Endothelial cell of umbilical vein (primary cell): ENCODE data around the gene TMEM154. TPM values are rescaled to one million over a fixed set of nuclear protein-coding genes. Genes with fewer than 3 reads are reported as not detected.

ENCODE experiments used
- BruUV-seq: library from RNA; stranded (reverse); fragments of 400-500 nt; replicated peaks from 2 replicates; lab custom pipeline; 2021; lab: Mats Ljungman, UMichigan
- CTCF ChIA-PET: fragments of 300-600, 350-600 bp; sonication (Branson Sonifier 250); formaldehyde crosslinking; loops from one replicate; lab custom pipeline; 2021; ENCODE audit warnings: antibody characterized with exemption, inconsistent platforms; lab: Charles Lee
- POLR2A ChIA-PET: fragments of 300-600, 350-600 bp; sonication (Branson Sonifier 250); formaldehyde crosslinking; loops from one replicate; lab custom pipeline; 2021; ENCODE audit warnings: antibody characterized with exemption, inconsistent platforms; lab: Charles Lee
- DNase-seq: peaks from one replicate; pipeline ENCODE4 v3.0.0-alpha.2; 2011; ENCODE audit warnings: low read depth, low spot score
- FAIRE-seq: peaks from 2 replicates; lab custom pipeline; 2011; peaks lifted over from hg19 to GRCh38; lab: Jason Lieb, UNC
- H2AFZ ChIP-seq: 2 replicates; pipeline ENCODE4 v1.6.0; 2012; ENCODE audit warnings: low read depth, low read length, control low read depth, inconsistent platforms
- H3K27ac ChIP-seq: 2 replicates; pipeline ENCODE4 v1.5.1; 2011; ENCODE audit warnings: low read depth, mild to moderate bottlenecking, control low read depth, low read length, moderate library complexity; ENCODE audit not compliant: insufficient read depth
- H3K27me3 ChIP-seq, 2 experiments: 2 replicates each; pipeline versions ENCODE4 v1.6.0 to v1.6.1; 2011; ENCODE audit warnings: low read length in 2 of 2, mixed read lengths in 1 of 2; ENCODE audit not compliant: control insufficient read depth in 2 of 2, insufficient read depth in 2 of 2
- H3K36me3 ChIP-seq, 2 experiments: 2 replicates in 1 of 2; 3 replicates in 1 of 2; pipeline ENCODE4 v1.5.1; 2011; ENCODE audit warnings: low read length in 2 of 2, mild to moderate bottlenecking in 1 of 2, moderate library complexity in 1 of 2; ENCODE audit not compliant: control insufficient read depth in 2 of 2, insufficient read depth in 2 of 2; ENCODE audit errors: extremely low read depth in 1 of 2
- H3K4me1 ChIP-seq: 3 replicates; pipeline ENCODE4 v1.5.1; 2011; ENCODE audit warnings: mild to moderate bottlenecking, low read length; ENCODE audit not compliant: control insufficient read depth, insufficient read depth; ENCODE audit errors: extremely low read depth
- H3K4me2 ChIP-seq: 2 replicates; pipeline ENCODE4 v1.6.1; 2011; ENCODE audit warnings: low read length, control low read depth, mixed read lengths; ENCODE audit not compliant: insufficient read depth
- H3K4me3 ChIP-seq, 3 experiments: fragments of 200-600 bp in 1 of 3; sonication (generic), shearing (Covaris generic) in 1 of 3; replicated peaks in 1 of 3; 2 replicates each; pipeline ENCODE4 v1.5.1; 2011 to 2016; ENCODE audit warnings: control low read depth in 3 of 3, low read length in 3 of 3, mild to moderate bottlenecking in 2 of 3, inconsistent platforms in 1 of 3, low read depth in 1 of 3, moderate library complexity in 1 of 3; ENCODE audit not compliant: insufficient read depth in 1 of 3
- H3K79me2 ChIP-seq: 2 replicates; pipeline ENCODE4 v1.6.0; 2012; ENCODE audit warnings: low read length, inconsistent platforms; ENCODE audit not compliant: control insufficient read depth, insufficient read depth
- H3K9ac ChIP-seq: replicated peaks from 2 replicates; pipeline ENCODE3; 2011; ENCODE audit warnings: low read length, control low read depth; ENCODE audit not compliant: insufficient read depth; ENCODE audit errors: extremely low read depth
- H3K9me1 ChIP-seq: replicated peaks from 3 replicates; pipeline ENCODE4 v1.6.0; 2011; ENCODE audit warnings: mild to moderate bottlenecking, low read length; ENCODE audit not compliant: control insufficient read depth, insufficient read depth; ENCODE audit errors: extremely low read depth
- H3K9me3 ChIP-seq: replicated peaks from 2 replicates; pipeline ENCODE4 v1.5.1; 2012; ENCODE audit warnings: low read length, inconsistent platforms; ENCODE audit not compliant: control insufficient read depth, insufficient read depth
- H4K20me1 ChIP-seq: replicated peaks from 2 replicates; pipeline ENCODE3; 2011; ENCODE audit warnings: mild to moderate bottlenecking, low read length; ENCODE audit not compliant: control insufficient read depth, insufficient read depth; ENCODE audit errors: extremely low read depth
- CTCF ChIP-seq, 2 donors: IDR thresholded peaks; 1 replicate in 1 of 2; 2 replicates in 1 of 2; pipeline ENCODE4 v1.5.1; 2011; ENCODE audit warnings: low read length in 2 of 2, mild to moderate bottlenecking in 2 of 2, moderate library complexity in 2 of 2, control low read depth in 1 of 2, inconsistent platforms in 1 of 2, low read depth in 1 of 2; ENCODE audit not compliant: insufficient read depth in 1 of 2; ENCODE audit errors: extremely low read depth in 1 of 2
- EZH2 ChIP-seq: IDR thresholded peaks from 2 replicates; pipeline ENCODE4 v1.6.1; 2012; ENCODE audit warnings: borderline replicate concordance, low read depth, mild to moderate bottlenecking, moderate library complexity, low read length, inconsistent platforms; ENCODE audit not compliant: severe bottlenecking
- FOS ChIP-seq: IDR thresholded peaks from 2 replicates; pipeline ENCODE4 v1.6.1; 2011; ENCODE audit warnings: mild to moderate bottlenecking, low read length, moderate library complexity, borderline replicate concordance; ENCODE audit not compliant: insufficient read depth
- GATA2 ChIP-seq: IDR thresholded peaks from 2 replicates; pipeline ENCODE4 v1.7.0; 2011; ENCODE audit warnings: low read depth, mild to moderate bottlenecking, moderate library complexity, mixed read lengths, low read length; ENCODE audit not compliant: insufficient read length, insufficient read depth
- JUN ChIP-seq: IDR thresholded peaks from 2 replicates; pipeline ENCODE4 v1.6.1; 2011; ENCODE audit warnings: borderline replicate concordance, low read depth; ENCODE audit not compliant: insufficient read length, insufficient read depth
- MAX ChIP-seq: IDR thresholded peaks from 2 replicates; pipeline ENCODE4 v1.6.1; 2011; ENCODE audit not compliant: insufficient read depth, insufficient read length
- MYC ChIP-seq: IDR thresholded peaks from one replicate; pipeline ENCODE4 v1.6.1; 2011; ENCODE audit warnings: mild to moderate bottlenecking, low read depth, low read length
- POLR2A ChIP-seq: IDR thresholded peaks from 2 replicates; pipeline ENCODE4 v1.6.1; 2012; ENCODE audit warnings: low read depth, mild to moderate bottlenecking, control low read depth, low read length
- POLR2AphosphoS5 ChIP-seq: IDR thresholded peaks from 2 replicates; pipeline ENCODE4 v1.6.1; 2012; ENCODE audit warnings: low read depth, mild to moderate bottlenecking, control low read depth, low read length, moderate library complexity; ENCODE audit not compliant: insufficient read depth
- dilution Hi-C: fragments of 300-500 bp; cut with MboI; formaldehyde crosslinking; loops from one replicate; pipeline ENCODE4 v1.15.0; 2019; ENCODE audit warnings: low sequenced_read_pairs; ENCODE audit not compliant: extremely low pct_ligation_motif_present
- intact Hi-C: fragments of 100-400 bp; cut with micrococcal nuclease; formaldehyde crosslinking; loops from one replicate; pipeline ENCODE4 v1.10.0; 2022
- polyA plus RNA-seq, 4 experiments: library from polyadenylated mRNA; depleted of rRNA in 3 of 4; stranded (reverse) in 3 of 4; unstranded in 1 of 4; fragments of >200 nt; gene quantifications; 2 replicates each; pipeline versions ENCODE4 v1.2.1 to v1.2.3, GENCODE V29; 2011 to 2012; ENCODE audit warnings: missing spikeins in 1 of 4
- total RNA-seq: library from RNA; stranded (reverse); gene quantifications from 2 replicates; pipeline ENCODE4 v1.2.3, GENCODE V29; 2021

TMEM154 gene
- total and polyA plus RNA-seq, 2 donors (not counting 3 experiments of a cell fraction or from before 2014, with no cell fraction given): 5.4 to 50.0 TPM

- TF ChIP-seq FOS (no peak), JUN (no peak), POLR2A (no peak), GATA2 (no peak), CTCF (IDR thresholded peaks at IDR 0.05; ENCODE audit: extremely low read depth in 1 of 2, insufficient read depth in 1 of 2, low read depth in 1 of 2, low read length in 2 of 2) (no peak), POLR2AphosphoS5 (no peak), MAX (no peak), EZH2 (no peak), MYC (no peak)
- no peaks in the 10 kb centered on the region for H3K36me3 ChIP-seq
- no peak for FAIRE-seq
- ChIA-PET POLR2A (no interaction called here), CTCF (interaction anchor here (1.4 kb wide), 1 partner anchor 203 kb away, joined by 3 read pairs; no protein-coding TSS in a partner anchor)
- H3K9me1 ChIP-seq: no peaks in the 10 kb centered on the region
- no peak overlapping the region for H3K27ac ChIP-seq
- no peak for DNase-seq
- no peaks in the 10 kb centered on the region for H3K4me1 ChIP-seq
- no peak overlapping the region for H2AFZ ChIP-seq
- H4K20me1 ChIP-seq: no peaks in the 10 kb centered on the region
- H3K9ac ChIP-seq: no peak overlapping the region
- dilution Hi-C loops: no loop called here
- peaks cover 7 to 9% of the 10 kb centered on the region in 2 experiments for H3K27me3 ChIP-seq
- intact Hi-C loops: no loop called here
- no peak overlapping the region for H3K4me3 ChIP-seq
- no peaks in the 10 kb centered on the region for H3K9me3 ChIP-seq
- no peak overlapping the region for H3K4me2 ChIP-seq
- BruUV-seq: no TSS peak
- H3K79me2 ChIP-seq: no peaks in the 10 kb centered on the region
These were observed 25.0 kb upstream of the TMEM154 start for GRCh38 chr4:152704788-152705187.
